ENCODE results near the gene WWOX.

Gene WWOX

DNA sequence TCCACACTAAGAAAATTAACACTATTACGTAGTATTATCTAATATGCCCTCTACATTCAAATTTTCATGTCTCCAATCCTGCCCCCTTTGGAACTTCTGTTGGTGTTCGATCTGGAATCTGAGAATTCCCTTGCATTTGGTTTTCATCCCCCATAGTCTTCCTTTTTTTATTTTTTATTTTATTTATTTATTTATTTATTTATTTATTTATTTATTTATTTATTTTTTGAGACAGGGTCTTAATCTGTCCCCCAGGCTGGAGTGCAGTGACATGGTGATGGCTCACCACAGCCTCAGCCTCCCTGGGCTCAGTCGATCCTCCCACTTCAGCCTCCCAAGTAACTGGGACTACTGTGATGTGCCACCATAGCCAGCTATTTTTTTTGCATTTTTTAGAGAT is 911.8 kb downstream of the WWOX start:
- no peaks in the 10 kb centered on the region for H3K4me1 ChIP-seq (ENCODE audit: control insufficient read depth, insufficient read depth, low read length)
- H3K4me3 ChIP-seq (ENCODE audit: low read length) = no peak overlapping the region
- no peaks in the 10 kb centered on the region for H3K9me3 ChIP-seq (ENCODE audit: control insufficient read depth, low read length)
- no peak overlapping the region for H3K9ac ChIP-seq (ENCODE audit: low read length)
- H3K27me3 ChIP-seq (ENCODE audit: control insufficient read depth, insufficient read depth, low read length) = no peaks in the 10 kb centered on the region
- H3K36me3 ChIP-seq (ENCODE audit: control insufficient read depth, insufficient read depth, low read length) = no peaks in the 10 kb centered on the region

DNA sequence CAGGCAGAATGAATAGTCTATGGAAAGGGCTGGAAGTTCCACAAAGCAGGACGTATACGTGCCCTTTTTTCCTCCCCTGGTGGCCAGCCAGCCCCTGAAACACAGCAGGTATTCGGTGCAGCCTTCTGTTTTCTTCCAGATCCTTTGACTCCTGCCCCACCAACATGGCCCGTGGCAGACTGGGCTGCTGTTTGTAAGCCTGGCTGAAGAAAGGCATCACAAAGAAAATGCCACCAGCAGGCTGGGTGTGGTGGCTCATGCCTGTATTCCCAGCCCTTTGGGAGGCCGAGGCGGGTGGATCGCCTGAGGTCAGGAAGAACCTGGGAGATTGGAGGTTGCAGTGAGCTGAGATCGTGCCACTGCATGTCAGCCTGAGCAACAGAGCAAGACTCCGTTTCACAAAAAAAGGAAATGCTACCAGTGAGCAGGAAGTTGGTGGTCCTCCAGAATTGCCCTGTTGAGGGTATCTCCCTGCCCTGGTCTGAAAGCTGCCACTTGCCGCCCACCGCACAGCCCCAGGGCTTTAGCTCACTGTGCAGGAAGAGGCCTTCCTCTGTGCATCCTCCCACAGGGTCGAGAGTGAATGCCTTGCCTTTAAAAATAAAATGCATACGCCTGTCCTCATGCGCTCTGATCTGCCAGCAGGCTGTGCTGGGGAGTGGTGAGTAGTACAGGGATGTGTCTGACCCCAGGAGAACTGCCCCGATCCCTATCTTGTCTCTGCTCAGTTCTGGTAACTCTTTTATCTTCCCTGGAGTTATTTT is 913.4 kb downstream of the WWOX start:
- Histone ChIP-seq H3K9ac (ENCODE audit: low read length) (no peak overlapping the region), H3K27me3 (ENCODE audit: control insufficient read depth, insufficient read depth, low read length) (no peaks in the 10 kb centered on the region), H3K9me3 (ENCODE audit: control insufficient read depth, low read length) (no peaks in the 10 kb centered on the region), H3K4me3 (ENCODE audit: low read length) (no peak overlapping the region), H3K36me3 (ENCODE audit: control insufficient read depth, insufficient read depth, low read length) (no peaks in the 10 kb centered on the region), H3K4me1 (ENCODE audit: control insufficient read depth, insufficient read depth, low read length) (no peaks in the 10 kb centered on the region)

DNA sequence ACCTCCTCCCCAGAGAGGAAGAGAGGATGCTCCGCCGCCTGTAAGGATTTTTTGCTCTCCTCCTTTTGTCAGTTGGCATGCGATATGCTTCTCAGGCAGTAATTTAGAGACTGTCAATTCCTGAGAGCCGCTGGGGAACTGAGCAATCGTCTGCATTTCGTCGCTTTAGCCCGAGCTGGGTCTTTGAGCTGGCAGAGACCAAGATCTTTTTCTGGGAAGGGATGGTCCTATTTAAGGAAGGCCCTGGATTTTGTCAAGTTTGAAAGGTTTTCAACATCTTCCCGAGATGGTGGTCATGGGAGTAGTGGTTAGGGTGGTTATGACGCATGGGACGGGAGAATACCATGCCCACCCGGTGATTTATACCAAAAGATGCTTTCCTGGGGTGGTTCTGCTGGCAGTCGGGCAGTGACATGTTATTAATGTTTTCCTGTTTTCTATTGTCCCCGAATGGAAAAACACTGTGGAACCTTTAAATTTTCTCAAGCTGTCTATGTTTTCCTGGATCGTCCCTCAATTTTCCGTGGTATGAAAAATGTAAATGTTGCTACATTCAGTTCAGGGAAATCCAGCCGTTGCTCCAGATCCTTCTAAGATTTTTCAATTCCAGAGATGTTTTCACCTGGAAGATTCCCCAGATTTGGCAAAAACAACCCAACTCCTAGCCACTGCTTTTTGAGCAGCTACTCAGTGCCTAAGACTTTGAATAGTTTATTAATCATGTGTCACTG is 914.6 kb downstream of the WWOX start:
- H3K9ac ChIP-seq (ENCODE audit: low read length) = no peak overlapping the region
- no peaks in the 10 kb centered on the region for H3K36me3 ChIP-seq (ENCODE audit: control insufficient read depth, insufficient read depth, low read length)
- no peaks in the 10 kb centered on the region for H3K9me3 ChIP-seq (ENCODE audit: control insufficient read depth, low read length)
- H3K27me3 ChIP-seq (ENCODE audit: control insufficient read depth, insufficient read depth, low read length) = no peaks in the 10 kb centered on the region
- H3K4me3 ChIP-seq (ENCODE audit: low read length) = no peak overlapping the region
- H3K4me1 ChIP-seq (ENCODE audit: control insufficient read depth, insufficient read depth, low read length) = no peaks in the 10 kb centered on the region

DNA sequence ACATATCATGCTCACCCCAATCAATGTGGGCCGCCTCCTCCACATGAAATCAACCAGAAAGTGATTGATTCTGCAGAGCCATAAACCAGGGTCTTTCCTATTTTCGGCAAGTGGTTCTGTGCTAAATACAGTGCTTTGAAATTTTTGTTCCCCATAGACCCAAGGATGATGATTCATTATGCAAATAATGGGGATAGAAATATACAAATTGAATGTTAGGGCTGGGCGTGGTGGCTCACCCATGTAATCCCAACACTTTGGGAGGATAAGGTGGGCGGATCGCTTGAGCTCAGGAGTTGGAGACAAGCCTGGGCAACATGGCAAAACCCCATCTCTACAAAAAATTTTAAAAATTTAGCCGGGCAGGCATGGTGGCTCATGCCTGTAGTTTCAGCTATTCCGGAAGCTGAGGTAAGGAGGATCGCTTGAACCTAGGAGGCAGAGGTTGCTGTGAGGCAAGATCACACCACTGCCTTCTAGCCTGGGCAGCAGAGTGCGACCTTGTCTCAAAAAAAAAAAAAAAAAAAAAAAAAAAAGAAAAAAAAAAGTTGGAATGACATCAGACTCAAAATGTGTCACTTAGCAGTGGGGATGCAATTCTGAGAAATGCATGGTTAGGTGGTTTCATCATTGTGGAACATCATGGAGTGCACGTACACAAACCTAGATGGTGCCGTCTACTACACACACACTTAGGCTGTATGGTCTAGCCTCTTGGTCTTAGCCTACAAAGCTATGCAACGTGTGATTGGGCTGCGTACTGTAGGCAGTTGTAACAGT is 919.4 kb downstream of the WWOX start:
- H3K9ac ChIP-seq (ENCODE audit: low read length) = no peak overlapping the region

DNA sequence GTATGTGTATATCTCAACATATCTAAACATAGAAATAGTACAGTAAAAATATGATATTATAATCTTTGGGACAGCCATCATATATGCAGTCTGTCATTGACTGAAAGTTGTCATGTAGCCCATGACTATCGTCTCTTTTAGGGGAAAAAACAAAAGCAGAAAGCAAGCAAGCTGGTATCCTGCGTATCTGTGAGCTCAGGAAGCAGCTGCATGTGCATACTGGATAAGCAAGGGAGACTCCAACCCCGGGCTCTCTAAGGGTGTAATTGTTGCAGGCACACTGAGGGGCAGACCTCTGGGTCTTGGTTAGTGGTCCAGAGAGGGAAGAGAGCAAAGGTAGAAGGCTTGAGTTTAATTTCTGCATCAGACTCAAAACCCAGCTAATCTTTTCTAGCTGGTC is 920.0 kb downstream of the WWOX start:
- Histone ChIP-seq H3K36me3 (ENCODE audit: control insufficient read depth, insufficient read depth, low read length) (no peaks in the 10 kb centered on the region), H3K9ac (ENCODE audit: low read length) (no peak overlapping the region), H3K4me1 (ENCODE audit: control insufficient read depth, insufficient read depth, low read length) (no peaks in the 10 kb centered on the region), H3K27me3 (ENCODE audit: control insufficient read depth, insufficient read depth, low read length) (no peaks in the 10 kb centered on the region), H3K4me3 (ENCODE audit: low read length) (no peak overlapping the region), H3K9me3 (ENCODE audit: control insufficient read depth, low read length) (no peaks in the 10 kb centered on the region)

More for the DNA sequence above, 919.4 kb downstream of the WWOX start:
- H3K36me3 ChIP-seq (ENCODE audit: control insufficient read depth, insufficient read depth, low read length) = no peaks in the 10 kb centered on the region
- no peak overlapping the region for H3K4me3 ChIP-seq (ENCODE audit: low read length)
- H3K9me3 ChIP-seq (ENCODE audit: control insufficient read depth, low read length) = no peaks in the 10 kb centered on the region
- H3K4me1 ChIP-seq (ENCODE audit: control insufficient read depth, insufficient read depth, low read length) = no peaks in the 10 kb centered on the region
- H3K27me3 ChIP-seq (ENCODE audit: control insufficient read depth, insufficient read depth, low read length) = no peaks in the 10 kb centered on the region

DNA sequence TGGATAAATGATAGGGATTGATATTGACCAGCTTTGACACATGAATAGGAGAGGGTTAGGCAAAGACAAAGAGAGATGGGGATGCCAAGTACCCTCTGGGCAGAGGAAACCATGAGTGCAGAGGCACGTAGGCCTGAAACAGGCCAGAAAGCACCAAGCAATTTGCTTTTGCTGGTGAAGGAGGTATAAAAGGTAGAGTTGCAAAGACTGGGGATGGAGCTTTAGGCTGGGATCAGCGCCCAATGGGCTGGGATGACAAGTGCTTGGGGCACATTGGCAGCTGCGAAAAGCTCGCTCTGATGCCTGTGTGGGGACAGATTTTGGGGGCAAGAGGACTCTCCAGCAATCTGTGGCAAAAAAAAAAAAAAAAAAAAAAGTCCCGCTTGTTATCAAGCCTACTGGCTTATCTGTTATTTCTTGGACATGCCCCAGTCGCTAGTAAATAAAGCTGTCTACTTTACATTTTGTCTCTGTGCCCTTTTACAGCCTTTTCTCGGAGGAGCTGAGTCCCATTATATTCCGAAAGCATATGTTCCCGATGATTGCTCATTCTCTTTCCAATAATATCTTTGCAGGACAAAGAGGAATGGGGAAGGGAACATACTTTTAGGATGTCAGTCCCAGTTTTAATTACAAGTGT is 922.7 kb downstream of the WWOX start:
- Histone ChIP-seq H3K9me3 (ENCODE audit: control insufficient read depth, low read length) (no peaks in the 10 kb centered on the region), H3K36me3 (ENCODE audit: control insufficient read depth, insufficient read depth, low read length) (no peaks in the 10 kb centered on the region), H3K4me1 (ENCODE audit: control insufficient read depth, insufficient read depth, low read length) (no peaks in the 10 kb centered on the region), H3K9ac (ENCODE audit: low read length) (no peak overlapping the region), H3K4me3 (ENCODE audit: low read length) (no peak overlapping the region), H3K27me3 (ENCODE audit: control insufficient read depth, insufficient read depth, low read length) (no peaks in the 10 kb centered on the region)

DNA sequence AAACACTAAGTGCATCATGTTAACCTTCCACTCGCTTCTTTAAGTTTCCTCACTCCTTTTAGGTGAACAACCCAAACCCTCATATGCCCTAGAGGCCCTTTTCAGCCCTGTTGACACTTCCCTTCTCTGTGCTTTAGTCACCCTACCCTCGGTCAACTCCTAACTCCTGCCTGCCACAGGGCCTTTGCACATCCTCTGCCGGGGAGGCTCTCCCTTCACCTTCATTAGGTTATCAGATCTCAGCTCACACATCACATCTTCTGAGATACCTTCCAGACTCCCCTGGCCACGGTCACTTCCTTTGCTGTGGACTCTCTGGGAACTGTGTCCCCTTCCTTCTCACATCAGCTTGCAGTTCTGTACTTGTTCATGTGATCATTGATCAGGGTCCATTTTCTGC is 926.7 kb downstream of the WWOX start:
- H3K9ac ChIP-seq (ENCODE audit: low read length) = no peak overlapping the region
- no peaks in the 10 kb centered on the region for H3K4me1 ChIP-seq (ENCODE audit: control insufficient read depth, insufficient read depth, low read length)
- H3K27me3 ChIP-seq (ENCODE audit: control insufficient read depth, insufficient read depth, low read length) = no peaks in the 10 kb centered on the region
- H3K4me3 ChIP-seq (ENCODE audit: low read length) = no peak overlapping the region
- no peaks in the 10 kb centered on the region for H3K36me3 ChIP-seq (ENCODE audit: control insufficient read depth, insufficient read depth, low read length)
- H3K9me3 ChIP-seq (ENCODE audit: control insufficient read depth, low read length) = no peaks in the 10 kb centered on the region

DNA sequence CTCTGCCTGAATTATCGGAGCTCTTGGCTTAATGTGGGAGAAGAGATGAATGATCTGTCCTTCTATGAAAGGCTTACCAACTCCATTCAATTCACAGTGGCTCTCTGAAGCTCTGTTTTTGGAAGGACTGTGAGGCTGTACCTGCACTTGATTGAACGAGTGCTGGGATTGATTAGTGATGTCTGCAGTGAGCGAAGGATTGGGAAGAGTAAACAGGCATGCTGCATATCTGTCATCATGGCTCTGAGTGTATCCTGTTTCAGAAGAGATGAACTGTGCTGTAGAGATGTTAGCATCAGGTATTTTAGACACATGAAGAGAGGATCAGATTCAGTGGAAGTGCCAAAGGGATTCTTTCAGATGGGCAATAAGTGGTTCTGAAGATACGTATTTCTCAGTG is 937.1 kb downstream of the WWOX start:
- H3K9me3 ChIP-seq (ENCODE audit: control insufficient read depth, low read length) = no peaks in the 10 kb centered on the region
- no peaks in the 10 kb centered on the region for H3K36me3 ChIP-seq (ENCODE audit: control insufficient read depth, insufficient read depth, low read length)
- no peaks in the 10 kb centered on the region for H3K27me3 ChIP-seq (ENCODE audit: control insufficient read depth, insufficient read depth, low read length)
- no peak overlapping the region for H3K9ac ChIP-seq (ENCODE audit: low read length)
- no peak overlapping the region for H3K4me3 ChIP-seq (ENCODE audit: low read length)
- H3K4me1 ChIP-seq (ENCODE audit: control insufficient read depth, insufficient read depth, low read length) = no peaks in the 10 kb centered on the region

DNA sequence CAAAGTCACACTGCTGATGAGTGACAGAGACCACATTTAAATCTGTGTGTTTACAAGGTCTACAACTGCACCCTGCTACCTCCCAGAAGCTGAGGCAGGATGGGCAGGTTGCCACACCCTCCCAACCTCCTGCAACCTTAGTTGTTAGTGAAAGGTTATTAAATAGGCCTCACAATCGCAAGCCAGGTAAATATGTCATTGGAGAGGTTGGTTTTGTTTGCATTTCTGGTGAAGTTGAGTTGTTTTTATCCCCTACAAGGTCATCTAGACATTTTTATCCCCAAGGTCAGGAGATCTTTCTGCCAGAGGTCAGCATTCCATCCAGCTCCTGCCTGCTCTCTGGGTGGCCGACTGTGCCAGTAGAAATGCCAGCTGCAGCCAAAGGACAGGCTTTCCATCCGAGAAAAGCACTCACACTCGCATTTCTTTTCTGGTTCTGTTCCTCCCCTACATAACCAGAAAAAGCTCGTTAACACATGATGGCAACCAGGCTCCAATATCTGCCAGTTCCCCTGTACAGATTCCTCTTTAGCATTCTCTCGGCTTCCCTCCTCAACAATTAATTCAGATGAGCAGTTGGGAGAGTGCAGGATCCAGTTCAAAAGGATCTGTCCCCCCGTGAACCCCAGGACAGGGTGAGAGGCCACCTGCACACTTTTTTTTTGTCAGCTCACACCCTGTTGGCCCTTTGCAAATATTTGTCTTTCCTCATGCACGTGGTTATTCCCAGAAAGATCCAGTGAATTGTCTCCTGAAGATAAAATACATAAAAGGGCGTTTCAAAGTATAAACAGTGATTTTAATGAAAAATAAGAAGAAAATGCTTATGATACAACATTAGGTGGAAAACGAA is 938.3 kb downstream of the WWOX start:
- H3K4me1 ChIP-seq (ENCODE audit: control insufficient read depth, insufficient read depth, low read length) = no peaks in the 10 kb centered on the region
- no peak overlapping the region for H3K9ac ChIP-seq (ENCODE audit: low read length)
- no peaks in the 10 kb centered on the region for H3K36me3 ChIP-seq (ENCODE audit: control insufficient read depth, insufficient read depth, low read length)
- no peaks in the 10 kb centered on the region for H3K27me3 ChIP-seq (ENCODE audit: control insufficient read depth, insufficient read depth, low read length)
- H3K4me3 ChIP-seq (ENCODE audit: low read length) = no peak overlapping the region
- no peaks in the 10 kb centered on the region for H3K9me3 ChIP-seq (ENCODE audit: control insufficient read depth, low read length)

DNA sequence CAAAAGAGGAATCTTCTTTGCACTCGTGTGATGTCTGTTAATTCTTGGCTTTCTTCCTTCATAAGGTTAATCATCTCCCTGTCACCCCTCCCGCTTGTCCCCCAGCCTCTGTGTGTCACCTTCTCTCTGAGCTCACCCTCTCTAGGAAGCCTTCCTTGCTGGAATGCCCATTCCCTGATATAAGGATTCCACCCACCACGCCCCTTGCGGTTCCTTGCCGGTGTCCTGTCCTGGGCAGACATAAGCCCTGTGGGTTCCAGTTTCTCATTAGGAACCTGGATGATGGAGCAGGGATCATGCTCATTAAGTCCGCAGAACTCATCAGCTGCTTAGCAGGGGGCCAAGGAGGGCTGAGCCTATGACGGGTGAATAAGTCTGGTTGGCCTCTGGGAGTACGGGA is 941.8 kb downstream of the WWOX start:
- Histone ChIP-seq H3K4me1 (ENCODE audit: control insufficient read depth, insufficient read depth, low read length) (no peaks in the 10 kb centered on the region), H3K9ac (ENCODE audit: low read length) (no peak overlapping the region), H3K9me3 (ENCODE audit: control insufficient read depth, low read length) (no peaks in the 10 kb centered on the region), H3K27me3 (ENCODE audit: control insufficient read depth, insufficient read depth, low read length) (no peaks in the 10 kb centered on the region), H3K36me3 (ENCODE audit: control insufficient read depth, insufficient read depth, low read length) (no peaks in the 10 kb centered on the region), H3K4me3 (ENCODE audit: low read length) (no peak overlapping the region)

DNA sequence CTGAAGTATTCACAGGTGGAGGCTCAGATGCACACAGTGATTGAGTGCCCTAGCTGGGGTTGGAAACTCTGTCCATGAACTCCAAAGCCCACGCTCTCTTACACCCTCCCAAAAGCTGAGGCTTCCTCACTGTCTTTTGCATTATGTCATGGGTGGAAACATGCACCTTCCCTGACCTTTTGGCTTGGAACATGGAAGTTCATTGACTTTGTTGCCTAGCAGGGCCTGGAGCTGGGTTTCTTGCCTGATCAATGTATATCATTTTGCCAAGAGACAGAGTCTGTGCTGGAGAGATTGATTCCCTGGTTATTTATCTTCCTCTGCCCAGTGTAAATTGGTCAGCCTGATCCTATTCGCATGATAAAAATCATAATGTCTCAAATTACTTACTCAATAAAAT is 942.7 kb downstream of the WWOX start:
- Histone ChIP-seq H3K27me3 (ENCODE audit: control insufficient read depth, insufficient read depth, low read length) (no peaks in the 10 kb centered on the region), H3K36me3 (ENCODE audit: control insufficient read depth, insufficient read depth, low read length) (no peaks in the 10 kb centered on the region), H3K4me1 (ENCODE audit: control insufficient read depth, insufficient read depth, low read length) (no peaks in the 10 kb centered on the region), H3K9ac (ENCODE audit: low read length) (no peak overlapping the region), H3K9me3 (ENCODE audit: control insufficient read depth, low read length) (no peaks in the 10 kb centered on the region), H3K4me3 (ENCODE audit: low read length) (no peak overlapping the region)

Measured in mucosa of stomach (tissue), 1 donor.